Esophagus squamous epithelium (tissue), 5 donors: ENCODE measurements around the gene DIPK2A. TPM values are rescaled to one million over a fixed set of nuclear protein-coding genes. Genes with fewer than 3 reads are reported as not detected.

ENCODE experiments used
- DNase-seq: peaks from one replicate; lab custom pipeline; 2025; lab: John Stamatoyannopoulos, UW
- H3K27ac ChIP-seq, 4 donors: fragments of 200-600 bp; sonication (generic); one replicate each; pipeline ENCODE4 v1.5.1; 2016 to 2019; ENCODE audit warnings: mild to moderate bottlenecking in 1 of 4
- H3K27me3 ChIP-seq, 4 donors: fragments of 200-600 bp; sonication (generic); 1 replicate in 3 of 4; 2 replicates in 1 of 4; pipeline versions ENCODE4 v1.5.1 to v1.6.0; 2017 to 2021; ENCODE audit warnings: antibody characterized with exemption in 1 of 4
- H3K36me3 ChIP-seq, 3 donors: fragments of 200-600 bp; sonication (generic); one replicate each; pipeline ENCODE4 v1.5.1; 2016 to 2019
- H3K4me1 ChIP-seq, 3 donors: fragments of 200-600 bp; sonication (generic); one replicate each; pipeline ENCODE4 v1.5.1; 2017 to 2019
- H3K4me3 ChIP-seq, 4 donors: fragments of 200-600 bp; sonication (generic); 1 replicate in 3 of 4; 2 replicates in 1 of 4; pipeline ENCODE4 v1.5.1; 2016 to 2019; ENCODE audit warnings: mild to moderate bottlenecking in 2 of 4, moderate library complexity in 1 of 4
- H3K9me3 ChIP-seq, 3 donors: fragments of 200-600 bp; sonication (generic); one replicate each; pipeline ENCODE4 v1.5.1; 2016 to 2019
- CTCF ChIP-seq, 6 experiments: fragments of 450-650 bp in 4 of 6; fragments of 200-600 bp in 2 of 6; sonication (generic) in 2 of 6; IDR thresholded peaks; one replicate each; pipeline ENCODE4 v1.5.1; 2016 to 2019; ENCODE audit warnings: antibody characterized with exemption in 6 of 6, mild to moderate bottlenecking in 4 of 6, moderate library complexity in 4 of 6
- POLR2A ChIP-seq, 4 donors: fragments of 450-650 bp; IDR thresholded peaks; one replicate each; pipeline ENCODE4 v1.6.1; 2017; ENCODE audit warnings: antibody characterized with exemption in 4 of 4, mild to moderate bottlenecking in 4 of 4, moderate library complexity in 3 of 4
- WGBS, 2 donors: methylation state at CpG; one replicate each; pipeline ENCODE4 v1.1.5; 2018; 5-methylcytosine and 5-hydroxymethylcytosine counted together
- intact Hi-C: fragments of 100-400 bp; cut with DNase I; formaldehyde crosslinking; loops from one replicate; pipeline ENCODE4 v1.15.0; 2022
- total RNA-seq, 4 donors: library from RNA; depleted of rRNA; stranded (reverse); fragments of >200 nt; gene quantifications; one replicate each; pipeline ENCODE4 v1.1.0, GENCODE V29; 2016
- donor health status: DM: yes; HTN: yes; CAD: no.

The DIPK2A gene
- total RNA-seq, 4 donors from 2014 or later, result 31.7 to 40.1 (median 36.1) TPM

GRCh38 chr3:143955113-143955512, 16.5 kb upstream of the DIPK2A start:
- TF ChIP-seq POLR2A (IDR thresholded peaks at IDR 0.05), result no peak
- no peak for TF ChIP-seq CTCF (IDR thresholded peaks at IDR 0.05)
- H3K9me3 ChIP-seq, result peaks cover 0 to 5% (median 4%) of the 10 kb centered on the region in 3 donors
- no peaks in the 10 kb centered on the region for H3K36me3 ChIP-seq
- no peak for DNase-seq
- no peaks in the 10 kb centered on the region for H3K27me3 ChIP-seq
- H3K4me3 ChIP-seq, result no peak overlapping the region
- no peaks in the 10 kb centered on the region for H3K4me1 ChIP-seq
- intact Hi-C loops, result no loop called here
- H3K27ac ChIP-seq, result no peak overlapping the region

- TF ChIP-seq POLR2A (IDR thresholded peaks at IDR 0.05), result no peak
- no peak for TF ChIP-seq CTCF (IDR thresholded peaks at IDR 0.05)
- H3K27ac ChIP-seq, result no peak overlapping the region
- no peak overlapping the region for H3K4me3 ChIP-seq
- intact Hi-C loops, result no loop called here
- no peaks in the 10 kb centered on the region for H3K36me3 ChIP-seq
- 78 to 81% methylated on average over 1 of the region's 1 CpG for WGBS, 2 donors
- DNase-seq, result no peak
- H3K9me3 ChIP-seq, result peaks cover 0 to 5% (median 4%) of the 10 kb centered on the region in 3 donors
- H3K4me1 ChIP-seq, result no peaks in the 10 kb centered on the region
- H3K27me3 ChIP-seq, result no peaks in the 10 kb centered on the region
Observed at GRCh38 chr3:143956838-143957237, 14.8 kb upstream of the DIPK2A start.

GRCh38 chr3:143957453-143957852, 14.2 kb upstream of the DIPK2A start:
- Histone ChIP-seq H3K9me3 (peaks cover 0 to 5% (median 4%) of the 10 kb centered on the region in 3 donors), H3K4me1 (no peaks in the 10 kb centered on the region), H3K4me3 (no peak overlapping the region), H3K27ac (no peak overlapping the region), H3K27me3 (no peaks in the 10 kb centered on the region), H3K36me3 (no peaks in the 10 kb centered on the region)
- intact Hi-C loops, result no loop called here
- no peak for TF ChIP-seq POLR2A (IDR thresholded peaks at IDR 0.05)
- TF ChIP-seq CTCF (IDR thresholded peaks at IDR 0.05), result no peak
- no peak for DNase-seq

- Histone ChIP-seq H3K36me3 (no peaks in the 10 kb centered on the region), H3K27me3 (peaks cover 0 to 4% (median 0%) of the 10 kb centered on the region in 4 donors), H3K9me3 (peaks cover 0 to 5% (median 4%) of the 10 kb centered on the region in 3 donors), H3K4me1 (no peaks in the 10 kb centered on the region), H3K4me3 (no peak overlapping the region), H3K27ac (no peak overlapping the region)
- DNase-seq, result no peak
- TF ChIP-seq CTCF (IDR thresholded peaks at IDR 0.05) (no peak), POLR2A (IDR thresholded peaks at IDR 0.05) (no peak)
- intact Hi-C loops, result no loop called here
Observed at GRCh38 chr3:143958966-143959365, 12.7 kb upstream of the DIPK2A start.

- no peak for DNase-seq
- Histone ChIP-seq H3K36me3 (no peaks in the 10 kb centered on the region), H3K4me1 (no peaks in the 10 kb centered on the region), H3K9me3 (peaks cover 0 to 5% (median 4%) of the 10 kb centered on the region in 3 donors), H3K27me3 (peaks cover 0 to 4% (median 0%) of the 10 kb centered on the region in 4 donors), H3K27ac (no peak overlapping the region), H3K4me3 (no peak overlapping the region)
- TF ChIP-seq POLR2A (IDR thresholded peaks at IDR 0.05), result no peak
- TF ChIP-seq CTCF (IDR thresholded peaks at IDR 0.05), result no peak
- whole genome bisulfite sequencing, 2 donors, result 91 to 100% methylated on average over 1 of the region's 1 CpG
- intact Hi-C loops, result loop anchor here (10.0 kb wide), 1 partner anchor 187 kb away; no protein-coding TSS in a partner anchor
Observed at GRCh38 chr3:143961342-143961741, 10.3 kb upstream of the DIPK2A start.
